Ovary (tissue), 10 donors: ENCODE data around the gene SPATA13. TPM values are rescaled to one million over a fixed set of nuclear protein-coding genes. Genes with fewer than 3 reads are reported as not detected.
A peak's percentile ranks its signal among the peaks of the same experiment; 100 is the strongest.

Source experiments
- DNase-seq, 5 donors: peaks; one replicate each; pipeline ENCODE4 v3.0.0-alpha.2; 2019 to 2020
- H3K27ac ChIP-seq, 2 donors: fragments of 200-600 bp; one replicate each; pipeline versions ENCODE4 v1.5.1 to v1.8.0; 2019 to 2022
- H3K27me3 ChIP-seq: fragments of 200-600 bp; one replicate; pipeline ENCODE4 v1.8.0; 2022
- H3K36me3 ChIP-seq: fragments of 200-600 bp; sonication (generic); one replicate; pipeline ENCODE4 v1.5.1; 2019
- H3K4me1 ChIP-seq: one replicate; pipeline ENCODE4 v1.8.1; 2013; ENCODE audit warnings: mild to moderate bottlenecking, moderate library complexity; ENCODE audit not compliant: insufficient read depth
- H3K4me3 ChIP-seq: fragments of 200-600 bp; sonication (generic); one replicate; pipeline ENCODE4 v1.5.1; 2017
- H3K9me3 ChIP-seq, 2 donors: fragments of 200-600 bp in 1 of 2; sonication (generic) in 1 of 2; one replicate each; pipeline versions ENCODE4 v1.5.1 to v1.8.1; 2013 to 2019; ENCODE audit warnings: mild to moderate bottlenecking in 1 of 2, moderate library complexity in 1 of 2
- CTCF ChIP-seq, 3 donors: fragments of 450-650 bp in 2 of 3; fragments of 200-600 bp in 1 of 3; IDR thresholded peaks; one replicate each; pipeline versions ENCODE4 v1.5.1 to v1.8.0; 2016 to 2022; ENCODE audit warnings: antibody characterized with exemption in 3 of 3, mild to moderate bottlenecking in 1 of 3
- EP300 ChIP-seq: sonication (generic); formaldehyde crosslinking; IDR thresholded peaks from one replicate; pipeline ENCODE4 v1.6.1; 2017; ENCODE audit warnings: antibody characterized with exemption
- POLR2A ChIP-seq: fragments of 450-650 bp; IDR thresholded peaks from one replicate; pipeline ENCODE4 v1.6.1; 2017; ENCODE audit warnings: antibody characterized with exemption, mild to moderate bottlenecking, moderate library complexity
- WGBS, 3 donors: extraction: QIAGEN DNeasy Blood & Tissue Kit in 1 of 3; methylation state at CpG; one replicate each; pipeline versions ENCODE4 v1.1.5 to v1.1.7; 2013 to 2017; 5-methylcytosine and 5-hydroxymethylcytosine counted together
- intact Hi-C, 4 donors: fragments of 100-400 bp; cut with DNase I; formaldehyde crosslinking; loops; one replicate each; pipeline versions ENCODE4 v1.11.0 to v1.15.1; 2022 to 2023
- long read RNA-seq, 3 donors: library from polyadenylated mRNA in 2 of 3; unstranded in 2 of 3; transcript quantifications; one replicate each; pipeline ENCODE4 v2.0.0 and lab custom pipeline, GENCODE V29; 2021 to 2026
- polyA plus RNA-seq, 2 donors: library from polyadenylated mRNA; stranded (reverse); fragments of 200-250 nt in 1 of 2; fragments of 350-450 nt in 1 of 2; fragmentation: Illumina TruSeq in 1 of 2; extraction: RNeasy Lipid Tissue Mini Kit (QIAGEN cat#74804) in 1 of 2; gene quantifications; one replicate each; pipeline ENCODE4 v1.2.3, GENCODE V29; 2013 to 2014
- total RNA-seq, 7 donors: library from RNA; depleted of rRNA in 2 of 7; stranded (reverse); fragments of >200 nt in 2 of 7; fragmentation: NEBNext Ultra II Directional in 3 of 7; extraction: Animal tissue kit (Norgen Biotek cat#: 25700) in 3 of 7; gene quantifications; one replicate each; pipeline versions ENCODE4 v1.1.0 to v1.2.4, GENCODE V29; 2016 to 2023
- donor health status: DM: no; HTN: no; CAD: no; lungs with moderate emphysema.
- donor health status: DM: no; HTN: no; CAD: no.
- donor health status: Bipolar disorder and iron deficiency.
- donor health status: DM: yes; HTN: yes; CAD: no.
- donor health status: DM: no; HTN: no; CAD: no.
- donor health status: DM: yes; HTN: yes; CAD: no.

SPATA13 gene
- total RNA-seq (10 to 100 TPM; 21.7 to 60.3 (median 33.8) TPM), polyA plus RNA-seq (10 to 100 TPM; 11.1 to 14.8 TPM)
- long read RNA-seq, donor 1, full-length matches to known transcripts: 16 of 63 reads
- long read RNA-seq, donor 1, partial matches to known transcripts: 12 of 63 reads
- long read RNA-seq, donor 1, other reads (novel, unspliced or antisense): 35 of 63 reads
- long read RNA-seq, donor 2, partial matches to known transcripts: 0 of 5 reads
- long read RNA-seq, donor 2, other reads (novel, unspliced or antisense): 0 of 5 reads
- long read RNA-seq, donor 3, full-length matches to known transcripts: 6 of 15 reads
- long read RNA-seq, donor 3, partial matches to known transcripts: 2 of 15 reads
- long read RNA-seq, donor 3, other reads (novel, unspliced or antisense): 7 of 15 reads

GRCh38 chr13:24160458-24161009 is at the start of gene SPATA13:
TSS of gene SPATA13 (plus strand) at chr13:24160720. CDS start at chr13:24222930, 62,210 bp downstream.
- peak; percentile 97 to 98 (median 97) for DNase-seq
- 0 to 2% (median 1%) methylated on average over 33 to 50 of the region's 50 CpGs for WGBS, 3 donors
- peak within 1 kb of the TSS; percentile 43 to 50 for H3K27ac ChIP-seq
- H3K27me3 ChIP-seq: no peaks in the 10 kb centered on the region
- intact Hi-C loops: loop anchor here in 1 of 4 donors (10.0 kb wide), 1 partner anchor 96 kb away; no protein-coding TSS in a partner anchor
- H3K36me3 ChIP-seq: no peaks in the 10 kb centered on the region
- H3K4me3 ChIP-seq: peak within 1 kb of the TSS; percentile 75
- TF ChIP-seq CTCF (IDR thresholded peaks at IDR 0.05): no peak
- TF ChIP-seq POLR2A: peak; percentile 54
- H3K4me1 ChIP-seq: peaks cover 7% of the 10 kb centered on the region
- H3K9me3 ChIP-seq: no peaks in the 10 kb centered on the region

GRCh38 chr13:24112791-24113190 is 47.7 kb upstream of the SPATA13 start:
- no peak for TF ChIP-seq EP300
- TF ChIP-seq POLR2A: no peak
- TF ChIP-seq CTCF (IDR thresholded peaks at IDR 0.05): no peak
- no peaks in the 10 kb centered on the region for H3K4me1 ChIP-seq
- 49 to 58% (median 55%) methylated on average over 5 of the region's 5 CpGs for WGBS, 3 donors

GRCh38 chr13:24115671-24116070 is 44.8 kb upstream of the SPATA13 start:
- intact Hi-C loops: no loop called here
- no peaks in the 10 kb centered on the region for H3K36me3 ChIP-seq
- peaks cover 7% of the 10 kb centered on the region for H3K4me1 ChIP-seq
- DNase-seq: no peak
- no peaks in the 10 kb centered on the region for H3K9me3 ChIP-seq
- TF ChIP-seq CTCF (IDR thresholded peaks at IDR 0.05) (no peak), POLR2A (no peak), EP300 (no peak)
- no peak overlapping the region for H3K4me3 ChIP-seq
- 95 to 97% (median 96%) methylated on average over 6 of the region's 6 CpGs for WGBS, 3 donors
- H3K27me3 ChIP-seq: no peaks in the 10 kb centered on the region
- no peak overlapping the region for H3K27ac ChIP-seq

More at GRCh38 chr13:24112791-24113190, 47.7 kb upstream of the SPATA13 start:
- Histone ChIP-seq H3K27ac (no peak overlapping the region), H3K27me3 (no peaks in the 10 kb centered on the region), H3K4me3 (no peak overlapping the region), H3K36me3 (no peaks in the 10 kb centered on the region), H3K9me3 (no peaks in the 10 kb centered on the region)
- intact Hi-C loops: no loop called here
- DNase-seq: no peak

- WGBS, 3 donors: 89 to 94% (median 94%) methylated on average over 6 of the region's 6 CpGs
- TF ChIP-seq CTCF (IDR thresholded peaks at IDR 0.05): no peak
- no peak for TF ChIP-seq POLR2A
- TF ChIP-seq EP300: no peak
- intact Hi-C loops: no loop called here
Measured at GRCh38 chr13:24116131-24116530, 44.4 kb upstream of the SPATA13 start.

More at GRCh38 chr13:24116131-24116530, 44.4 kb upstream of the SPATA13 start:
- H3K9me3 ChIP-seq: no peaks in the 10 kb centered on the region
- H3K36me3 ChIP-seq: no peaks in the 10 kb centered on the region
- DNase-seq: no peak
- no peak overlapping the region for H3K27ac ChIP-seq
- no peak overlapping the region for H3K4me3 ChIP-seq
- H3K4me1 ChIP-seq: peaks cover 7% of the 10 kb centered on the region
- no peaks in the 10 kb centered on the region for H3K27me3 ChIP-seq
